ENCODE data around the gene LILRA5.
"Not testable (repeated sequence)": the region's sequence is repeated elsewhere in the genome, so short reads cannot be mapped to it uniquely, and the experiment has no call there.

DNA sequence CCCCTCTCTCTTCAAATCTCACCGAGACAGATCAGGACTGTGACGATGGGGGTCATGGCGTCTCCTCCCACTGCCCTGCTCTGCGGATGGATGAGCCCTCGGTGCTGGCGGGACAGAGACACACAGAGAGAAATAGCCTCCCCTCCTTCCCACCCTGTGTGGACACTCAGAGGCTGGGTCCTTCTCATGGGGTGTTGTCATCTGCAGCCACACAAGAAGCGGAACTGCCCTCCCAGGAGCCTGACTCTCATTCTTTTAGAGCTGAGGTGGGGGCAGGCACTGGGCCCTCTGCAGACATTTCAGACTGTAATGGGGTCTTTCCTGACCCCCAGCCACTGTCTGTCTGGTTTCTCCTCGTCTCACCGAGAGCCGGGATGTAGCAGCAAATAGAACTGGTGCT lies 32.5 kb downstream of the LILRA5 start:
- TF ChIP-seq, protein P1, sequence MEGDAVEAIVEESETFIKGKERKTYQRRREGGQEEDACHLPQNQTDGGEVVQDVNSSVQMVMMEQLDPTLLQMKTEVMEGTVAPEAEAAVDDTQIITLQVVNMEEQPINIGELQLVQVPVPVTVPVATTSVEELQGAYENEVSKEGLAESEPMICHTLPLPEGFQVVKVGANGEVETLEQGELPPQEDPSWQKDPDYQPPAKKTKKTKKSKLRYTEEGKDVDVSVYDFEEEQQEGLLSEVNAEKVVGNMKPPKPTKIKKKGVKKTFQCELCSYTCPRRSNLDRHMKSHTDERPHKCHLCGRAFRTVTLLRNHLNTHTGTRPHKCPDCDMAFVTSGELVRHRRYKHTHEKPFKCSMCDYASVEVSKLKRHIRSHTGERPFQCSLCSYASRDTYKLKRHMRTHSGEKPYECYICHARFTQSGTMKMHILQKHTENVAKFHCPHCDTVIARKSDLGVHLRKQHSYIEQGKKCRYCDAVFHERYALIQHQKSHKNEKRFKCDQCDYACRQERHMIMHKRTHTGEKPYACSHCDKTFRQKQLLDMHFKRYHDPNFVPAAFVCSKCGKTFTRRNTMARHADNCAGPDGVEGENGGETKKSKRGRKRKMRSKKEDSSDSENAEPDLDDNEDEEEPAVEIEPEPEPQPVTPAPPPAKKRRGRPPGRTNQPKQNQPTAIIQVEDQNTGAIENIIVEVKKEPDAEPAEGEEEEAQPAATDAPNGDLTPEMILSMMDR (IDR thresholded peaks at IDR 0.05; ENCODE audit: insufficient read depth, low read length): not testable (repeated sequence)
- not testable (repeated sequence) for TF ChIP-seq POLR2AphosphoS5, GABPA (IDR thresholded peaks at IDR 0.05; ENCODE audit: low read depth)
- TF ChIP-seq, protein P2, sequence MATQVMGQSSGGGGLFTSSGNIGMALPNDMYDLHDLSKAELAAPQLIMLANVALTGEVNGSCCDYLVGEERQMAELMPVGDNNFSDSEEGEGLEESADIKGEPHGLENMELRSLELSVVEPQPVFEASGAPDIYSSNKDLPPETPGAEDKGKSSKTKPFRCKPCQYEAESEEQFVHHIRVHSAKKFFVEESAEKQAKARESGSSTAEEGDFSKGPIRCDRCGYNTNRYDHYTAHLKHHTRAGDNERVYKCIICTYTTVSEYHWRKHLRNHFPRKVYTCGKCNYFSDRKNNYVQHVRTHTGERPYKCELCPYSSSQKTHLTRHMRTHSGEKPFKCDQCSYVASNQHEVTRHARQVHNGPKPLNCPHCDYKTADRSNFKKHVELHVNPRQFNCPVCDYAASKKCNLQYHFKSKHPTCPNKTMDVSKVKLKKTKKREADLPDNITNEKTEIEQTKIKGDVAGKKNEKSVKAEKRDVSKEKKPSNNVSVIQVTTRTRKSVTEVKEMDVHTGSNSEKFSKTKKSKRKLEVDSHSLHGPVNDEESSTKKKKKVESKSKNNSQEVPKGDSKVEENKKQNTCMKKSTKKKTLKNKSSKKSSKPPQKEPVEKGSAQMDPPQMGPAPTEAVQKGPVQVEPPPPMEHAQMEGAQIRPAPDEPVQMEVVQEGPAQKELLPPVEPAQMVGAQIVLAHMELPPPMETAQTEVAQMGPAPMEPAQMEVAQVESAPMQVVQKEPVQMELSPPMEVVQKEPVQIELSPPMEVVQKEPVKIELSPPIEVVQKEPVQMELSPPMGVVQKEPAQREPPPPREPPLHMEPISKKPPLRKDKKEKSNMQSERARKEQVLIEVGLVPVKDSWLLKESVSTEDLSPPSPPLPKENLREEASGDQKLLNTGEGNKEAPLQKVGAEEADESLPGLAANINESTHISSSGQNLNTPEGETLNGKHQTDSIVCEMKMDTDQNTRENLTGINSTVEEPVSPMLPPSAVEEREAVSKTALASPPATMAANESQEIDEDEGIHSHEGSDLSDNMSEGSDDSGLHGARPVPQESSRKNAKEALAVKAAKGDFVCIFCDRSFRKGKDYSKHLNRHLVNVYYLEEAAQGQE (IDR thresholded peaks at IDR 0.05; ENCODE audit: insufficient replicate concordance, low read depth): not testable (repeated sequence)
